Gastroesophageal sphincter (tissue), 3 donors: ENCODE results near the gene RALGPS2.

Experiments
- POLR2A ChIP-seq, 2 donors: fragments of 450-650 bp; IDR thresholded peaks; one replicate each; pipeline ENCODE4 v1.6.1; 2017; ENCODE audit warnings: antibody characterized with exemption in 2 of 2, mild to moderate bottlenecking in 2 of 2, moderate library complexity in 1 of 2
- TF ChIP-seq, protein P1 (sequence below), 4 experiments: fragments of 200-600 bp in 2 of 4; fragments of 450-650 bp in 2 of 4; sonication (generic) in 1 of 4; IDR thresholded peaks; one replicate each; pipeline ENCODE4 v1.5.1; 2017 to 2019; ENCODE audit warnings: antibody characterized with exemption in 4 of 4, mild to moderate bottlenecking in 2 of 4, moderate library complexity in 2 of 4

DNA sequence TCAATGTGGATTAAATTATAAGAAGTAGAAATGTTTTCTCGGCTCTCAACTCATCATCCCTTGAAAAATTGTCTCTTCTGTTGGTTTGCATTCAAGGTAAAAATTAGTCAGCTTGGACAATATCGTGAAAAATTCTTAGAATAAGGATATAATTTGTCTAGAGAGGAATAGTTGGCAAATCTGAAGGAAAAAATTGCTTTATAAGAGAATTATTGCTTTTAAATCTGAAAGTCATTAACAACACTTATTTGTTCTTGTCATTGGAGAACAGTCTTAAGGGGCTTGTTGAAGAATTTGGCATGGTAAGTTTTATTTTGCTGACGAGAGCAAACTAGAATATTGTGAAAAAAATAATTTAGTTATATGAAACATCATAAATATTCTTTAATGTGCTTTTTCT is 119.4 kb downstream of the RALGPS2 start:
- TF ChIP-seq, protein P1, sequence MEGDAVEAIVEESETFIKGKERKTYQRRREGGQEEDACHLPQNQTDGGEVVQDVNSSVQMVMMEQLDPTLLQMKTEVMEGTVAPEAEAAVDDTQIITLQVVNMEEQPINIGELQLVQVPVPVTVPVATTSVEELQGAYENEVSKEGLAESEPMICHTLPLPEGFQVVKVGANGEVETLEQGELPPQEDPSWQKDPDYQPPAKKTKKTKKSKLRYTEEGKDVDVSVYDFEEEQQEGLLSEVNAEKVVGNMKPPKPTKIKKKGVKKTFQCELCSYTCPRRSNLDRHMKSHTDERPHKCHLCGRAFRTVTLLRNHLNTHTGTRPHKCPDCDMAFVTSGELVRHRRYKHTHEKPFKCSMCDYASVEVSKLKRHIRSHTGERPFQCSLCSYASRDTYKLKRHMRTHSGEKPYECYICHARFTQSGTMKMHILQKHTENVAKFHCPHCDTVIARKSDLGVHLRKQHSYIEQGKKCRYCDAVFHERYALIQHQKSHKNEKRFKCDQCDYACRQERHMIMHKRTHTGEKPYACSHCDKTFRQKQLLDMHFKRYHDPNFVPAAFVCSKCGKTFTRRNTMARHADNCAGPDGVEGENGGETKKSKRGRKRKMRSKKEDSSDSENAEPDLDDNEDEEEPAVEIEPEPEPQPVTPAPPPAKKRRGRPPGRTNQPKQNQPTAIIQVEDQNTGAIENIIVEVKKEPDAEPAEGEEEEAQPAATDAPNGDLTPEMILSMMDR (IDR thresholded peaks at IDR 0.05): no peak
- TF ChIP-seq POLR2A (IDR thresholded peaks at IDR 0.05): no peak
